ENCODE data around the gene RNF208.

The RNF208 gene

DNA sequence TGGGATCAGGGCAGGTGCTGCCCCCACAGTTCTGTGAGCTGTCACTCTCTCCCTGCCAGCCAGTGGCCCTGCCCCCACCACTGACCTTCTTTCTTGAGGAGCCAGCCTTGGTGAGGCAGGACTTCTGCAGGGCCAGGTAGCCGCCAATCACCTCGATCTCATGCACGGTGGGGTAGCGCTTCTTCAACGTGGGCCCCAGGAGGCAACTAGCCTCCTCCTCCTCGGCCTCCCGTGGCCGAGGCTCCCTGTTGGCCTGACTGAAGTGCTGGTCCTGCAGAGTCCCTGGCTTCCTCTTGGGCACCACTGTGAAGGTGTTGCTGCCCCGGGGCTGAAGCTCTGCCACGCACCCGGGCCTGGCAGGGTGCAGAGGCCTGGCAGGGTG lies 23.1 kb downstream of the RNF208 start:
- TF ChIP-seq, protein P1, sequence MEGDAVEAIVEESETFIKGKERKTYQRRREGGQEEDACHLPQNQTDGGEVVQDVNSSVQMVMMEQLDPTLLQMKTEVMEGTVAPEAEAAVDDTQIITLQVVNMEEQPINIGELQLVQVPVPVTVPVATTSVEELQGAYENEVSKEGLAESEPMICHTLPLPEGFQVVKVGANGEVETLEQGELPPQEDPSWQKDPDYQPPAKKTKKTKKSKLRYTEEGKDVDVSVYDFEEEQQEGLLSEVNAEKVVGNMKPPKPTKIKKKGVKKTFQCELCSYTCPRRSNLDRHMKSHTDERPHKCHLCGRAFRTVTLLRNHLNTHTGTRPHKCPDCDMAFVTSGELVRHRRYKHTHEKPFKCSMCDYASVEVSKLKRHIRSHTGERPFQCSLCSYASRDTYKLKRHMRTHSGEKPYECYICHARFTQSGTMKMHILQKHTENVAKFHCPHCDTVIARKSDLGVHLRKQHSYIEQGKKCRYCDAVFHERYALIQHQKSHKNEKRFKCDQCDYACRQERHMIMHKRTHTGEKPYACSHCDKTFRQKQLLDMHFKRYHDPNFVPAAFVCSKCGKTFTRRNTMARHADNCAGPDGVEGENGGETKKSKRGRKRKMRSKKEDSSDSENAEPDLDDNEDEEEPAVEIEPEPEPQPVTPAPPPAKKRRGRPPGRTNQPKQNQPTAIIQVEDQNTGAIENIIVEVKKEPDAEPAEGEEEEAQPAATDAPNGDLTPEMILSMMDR (IDR thresholded peaks at IDR 0.05; ENCODE audit: insufficient read depth, low read length): no peak
- TF ChIP-seq SPI1 (IDR thresholded peaks at IDR 0.05; ENCODE audit: borderline replicate concordance, low read depth) (no peak), GABPA (IDR thresholded peaks at IDR 0.05; ENCODE audit: low read depth) (no peak), POLR2AphosphoS5 (IDR thresholded peaks at IDR 0.05; ENCODE audit: low read depth) (no peak)
- TF ChIP-seq, protein P2, sequence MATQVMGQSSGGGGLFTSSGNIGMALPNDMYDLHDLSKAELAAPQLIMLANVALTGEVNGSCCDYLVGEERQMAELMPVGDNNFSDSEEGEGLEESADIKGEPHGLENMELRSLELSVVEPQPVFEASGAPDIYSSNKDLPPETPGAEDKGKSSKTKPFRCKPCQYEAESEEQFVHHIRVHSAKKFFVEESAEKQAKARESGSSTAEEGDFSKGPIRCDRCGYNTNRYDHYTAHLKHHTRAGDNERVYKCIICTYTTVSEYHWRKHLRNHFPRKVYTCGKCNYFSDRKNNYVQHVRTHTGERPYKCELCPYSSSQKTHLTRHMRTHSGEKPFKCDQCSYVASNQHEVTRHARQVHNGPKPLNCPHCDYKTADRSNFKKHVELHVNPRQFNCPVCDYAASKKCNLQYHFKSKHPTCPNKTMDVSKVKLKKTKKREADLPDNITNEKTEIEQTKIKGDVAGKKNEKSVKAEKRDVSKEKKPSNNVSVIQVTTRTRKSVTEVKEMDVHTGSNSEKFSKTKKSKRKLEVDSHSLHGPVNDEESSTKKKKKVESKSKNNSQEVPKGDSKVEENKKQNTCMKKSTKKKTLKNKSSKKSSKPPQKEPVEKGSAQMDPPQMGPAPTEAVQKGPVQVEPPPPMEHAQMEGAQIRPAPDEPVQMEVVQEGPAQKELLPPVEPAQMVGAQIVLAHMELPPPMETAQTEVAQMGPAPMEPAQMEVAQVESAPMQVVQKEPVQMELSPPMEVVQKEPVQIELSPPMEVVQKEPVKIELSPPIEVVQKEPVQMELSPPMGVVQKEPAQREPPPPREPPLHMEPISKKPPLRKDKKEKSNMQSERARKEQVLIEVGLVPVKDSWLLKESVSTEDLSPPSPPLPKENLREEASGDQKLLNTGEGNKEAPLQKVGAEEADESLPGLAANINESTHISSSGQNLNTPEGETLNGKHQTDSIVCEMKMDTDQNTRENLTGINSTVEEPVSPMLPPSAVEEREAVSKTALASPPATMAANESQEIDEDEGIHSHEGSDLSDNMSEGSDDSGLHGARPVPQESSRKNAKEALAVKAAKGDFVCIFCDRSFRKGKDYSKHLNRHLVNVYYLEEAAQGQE (IDR thresholded peaks at IDR 0.05; ENCODE audit: insufficient replicate concordance, low read depth): no peak
- Histone ChIP-seq H3K27ac (replicated peaks) (no peak overlapping the region), H3K4me3 (replicated peaks; ENCODE audit: insufficient read depth, low read length) (no peak overlapping the region; the same call in 1 of the 2 replicates), H3K27me3 (ENCODE audit: insufficient read depth, poor library complexity, severe bottlenecking) (no peaks in the 10 kb centered on the region)
- DNase-seq (ENCODE audit: low read depth in 1 of 2, low spot score in 1 of 2): no peak

DNA sequence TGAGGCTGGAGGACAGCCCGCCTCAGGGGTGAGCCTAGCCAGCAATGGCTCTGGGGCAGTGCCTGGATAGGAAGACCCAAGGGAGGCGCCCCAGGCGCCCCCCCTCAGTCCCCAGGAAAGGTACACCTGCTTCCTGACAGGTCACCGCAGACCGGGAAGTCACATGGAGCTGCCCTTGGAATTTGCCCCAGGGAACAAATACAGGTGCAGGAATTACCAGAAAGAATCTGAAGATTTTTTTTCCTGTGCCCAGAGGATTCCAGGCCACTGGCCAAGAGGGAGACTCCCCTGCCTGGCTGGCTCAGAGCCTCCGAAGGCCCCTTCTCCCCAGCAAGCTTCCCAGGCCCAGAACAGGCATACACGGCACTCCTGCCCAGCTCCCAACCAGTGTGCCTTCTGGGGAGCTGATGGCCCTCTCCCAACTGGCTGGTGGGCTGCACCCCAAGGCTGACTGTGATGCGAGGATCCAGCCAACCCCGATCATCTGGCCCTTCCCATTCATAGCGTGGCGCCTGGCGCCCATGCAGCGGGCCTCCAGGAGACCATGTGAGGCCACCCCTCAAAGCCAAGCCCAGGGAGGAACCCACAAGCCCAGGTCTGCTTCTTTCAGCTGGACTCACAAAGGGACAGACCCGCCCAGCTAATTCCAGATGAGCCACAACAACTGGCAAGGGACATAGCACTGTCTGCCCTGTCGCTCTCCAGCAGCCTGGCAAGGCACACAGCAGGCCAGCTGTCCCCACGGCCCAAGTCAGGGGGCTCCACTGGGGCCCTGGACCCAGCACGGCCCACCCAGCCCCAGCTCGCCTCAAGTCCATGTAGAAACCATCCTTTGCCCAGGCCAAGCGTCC lies 23.8 kb downstream of the RNF208 start:
- TF ChIP-seq, protein P1 (IDR thresholded peaks at IDR 0.05; ENCODE audit: insufficient read depth, low read length): no peak
- TF ChIP-seq POLR2AphosphoS5 (IDR thresholded peaks at IDR 0.05; ENCODE audit: low read depth) (no peak), SPI1 (IDR thresholded peaks at IDR 0.05; ENCODE audit: borderline replicate concordance, low read depth) (no peak), GABPA (IDR thresholded peaks at IDR 0.05; ENCODE audit: low read depth) (no peak)
- TF ChIP-seq, protein P2 (IDR thresholded peaks at IDR 0.05; ENCODE audit: insufficient replicate concordance, low read depth): no peak
- no peak for DNase-seq (ENCODE audit: low read depth in 1 of 2, low spot score in 1 of 2)
- H3K4me3 ChIP-seq (replicated peaks; ENCODE audit: insufficient read depth, low read length): no peak overlapping the region
- H3K27me3 ChIP-seq (ENCODE audit: insufficient read depth, poor library complexity, severe bottlenecking): no peaks in the 10 kb centered on the region
- H3K27ac ChIP-seq (replicated peaks): no peak overlapping the region

DNA sequence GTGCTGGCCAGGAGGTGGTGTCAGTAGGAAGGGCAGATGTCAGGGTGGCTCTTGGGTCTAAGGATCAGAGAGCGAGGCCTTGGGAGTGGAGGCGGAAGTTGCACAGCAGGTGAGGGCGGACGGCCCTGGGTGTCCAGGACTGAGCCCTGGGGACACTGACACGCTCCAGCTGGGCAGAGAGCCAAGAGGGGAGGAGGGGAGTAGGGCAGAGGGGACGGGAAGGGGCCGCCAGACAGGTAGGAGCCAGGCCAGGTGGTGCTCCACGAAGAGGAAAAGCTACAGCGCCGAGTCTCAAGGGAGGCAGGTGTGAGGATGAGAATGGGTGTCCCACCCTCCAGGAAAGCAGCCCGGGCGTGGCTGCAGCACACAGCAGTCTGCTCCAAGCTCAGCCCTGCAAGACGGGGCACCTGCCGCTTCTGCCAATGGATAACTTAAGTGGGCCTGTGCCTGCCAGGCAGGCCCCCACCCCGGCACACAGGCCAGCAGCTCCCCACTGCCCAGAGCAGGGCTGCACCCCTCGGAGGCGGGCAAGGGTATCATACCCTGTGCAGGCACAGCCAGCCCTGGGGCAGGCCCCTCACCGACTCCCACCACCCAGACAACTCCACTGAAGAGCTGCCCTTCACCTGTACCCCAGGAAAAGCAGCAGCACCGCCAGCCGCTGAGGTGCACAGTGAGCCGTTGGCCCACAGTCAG lies 26.4 kb downstream of the RNF208 start:
- H3K4me3 ChIP-seq (replicated peaks; ENCODE audit: insufficient read depth, low read length): no peak overlapping the region
- no peak overlapping the region for H3K27ac ChIP-seq (replicated peaks)
- no peaks in the 10 kb centered on the region for H3K27me3 ChIP-seq (ENCODE audit: insufficient read depth, poor library complexity, severe bottlenecking)
- DNase-seq (ENCODE audit: low read depth in 1 of 2, low spot score in 1 of 2): no peak
- TF ChIP-seq GABPA (IDR thresholded peaks at IDR 0.05; ENCODE audit: low read depth) (no peak), POLR2AphosphoS5 (IDR thresholded peaks at IDR 0.05; ENCODE audit: low read depth) (no peak), SPI1 (IDR thresholded peaks at IDR 0.05; ENCODE audit: borderline replicate concordance, low read depth) (no peak)
- TF ChIP-seq, protein P1 (IDR thresholded peaks at IDR 0.05; ENCODE audit: insufficient read depth, low read length): no peak
- TF ChIP-seq, protein P2 (IDR thresholded peaks at IDR 0.05; ENCODE audit: insufficient replicate concordance, low read depth): no peak

All from HL-60 (cell line).